Measurements from ENCODE around the gene EPB41L4A.

DNA sequence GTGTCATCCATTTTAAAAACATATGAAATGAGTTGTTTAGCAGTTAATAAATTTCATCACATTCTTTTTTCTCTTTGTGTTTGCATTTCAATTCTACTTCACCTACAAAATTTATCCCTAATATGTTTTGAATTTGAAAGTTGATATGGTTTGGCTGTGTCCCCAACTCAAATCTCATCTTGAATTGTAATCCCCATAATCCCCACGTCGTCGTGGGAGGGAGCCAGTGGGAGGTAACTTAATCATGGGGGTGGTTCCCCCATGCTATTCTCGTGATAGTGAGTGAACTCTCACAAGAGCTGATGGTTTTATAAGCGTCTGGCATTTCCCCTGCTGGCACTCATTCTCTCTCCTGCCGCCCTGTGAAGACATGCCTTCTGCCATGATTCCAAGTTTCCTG lies 200.1 kb downstream of the EPB41L4A start:
- TF ChIP-seq, protein P1, sequence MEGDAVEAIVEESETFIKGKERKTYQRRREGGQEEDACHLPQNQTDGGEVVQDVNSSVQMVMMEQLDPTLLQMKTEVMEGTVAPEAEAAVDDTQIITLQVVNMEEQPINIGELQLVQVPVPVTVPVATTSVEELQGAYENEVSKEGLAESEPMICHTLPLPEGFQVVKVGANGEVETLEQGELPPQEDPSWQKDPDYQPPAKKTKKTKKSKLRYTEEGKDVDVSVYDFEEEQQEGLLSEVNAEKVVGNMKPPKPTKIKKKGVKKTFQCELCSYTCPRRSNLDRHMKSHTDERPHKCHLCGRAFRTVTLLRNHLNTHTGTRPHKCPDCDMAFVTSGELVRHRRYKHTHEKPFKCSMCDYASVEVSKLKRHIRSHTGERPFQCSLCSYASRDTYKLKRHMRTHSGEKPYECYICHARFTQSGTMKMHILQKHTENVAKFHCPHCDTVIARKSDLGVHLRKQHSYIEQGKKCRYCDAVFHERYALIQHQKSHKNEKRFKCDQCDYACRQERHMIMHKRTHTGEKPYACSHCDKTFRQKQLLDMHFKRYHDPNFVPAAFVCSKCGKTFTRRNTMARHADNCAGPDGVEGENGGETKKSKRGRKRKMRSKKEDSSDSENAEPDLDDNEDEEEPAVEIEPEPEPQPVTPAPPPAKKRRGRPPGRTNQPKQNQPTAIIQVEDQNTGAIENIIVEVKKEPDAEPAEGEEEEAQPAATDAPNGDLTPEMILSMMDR (IDR thresholded peaks at IDR 0.05): no peak
- no peak for TF ChIP-seq POLR2A (IDR thresholded peaks at IDR 0.05)
